Raji (cell line): ENCODE data around the gene EPS8L3.
"Not testable (repeated sequence)": the region's sequence is repeated elsewhere in the genome, so short reads cannot be mapped to it uniquely, and the experiment has no call there.

Source experiments
- POLR2A ChIP-seq: IDR thresholded peaks from 2 replicates; pipeline ENCODE4 v1.6.1; 2011; ENCODE audit warnings: low read depth, low read length, control low read depth; ENCODE audit not compliant: insufficient read depth

The EPS8L3 gene

GRCh38 chr1:109716570-109717090, 47.1 kb downstream of the EPS8L3 start:
- TF ChIP-seq POLR2A = no peak

GRCh38 chr1:109716121-109716520, 47.6 kb downstream of the EPS8L3 start:
- no peak for TF ChIP-seq POLR2A

GRCh38 chr1:109714661-109715372, 48.9 kb downstream of the EPS8L3 start:
- TF ChIP-seq POLR2A = no peak

GRCh38 chr1:109713636-109714035, 50.1 kb downstream of the EPS8L3 start:
- TF ChIP-seq POLR2A = no peak

GRCh38 chr1:109712321-109712864, 51.3 kb downstream of the EPS8L3 start:
- TF ChIP-seq POLR2A = no peak

DNA sequence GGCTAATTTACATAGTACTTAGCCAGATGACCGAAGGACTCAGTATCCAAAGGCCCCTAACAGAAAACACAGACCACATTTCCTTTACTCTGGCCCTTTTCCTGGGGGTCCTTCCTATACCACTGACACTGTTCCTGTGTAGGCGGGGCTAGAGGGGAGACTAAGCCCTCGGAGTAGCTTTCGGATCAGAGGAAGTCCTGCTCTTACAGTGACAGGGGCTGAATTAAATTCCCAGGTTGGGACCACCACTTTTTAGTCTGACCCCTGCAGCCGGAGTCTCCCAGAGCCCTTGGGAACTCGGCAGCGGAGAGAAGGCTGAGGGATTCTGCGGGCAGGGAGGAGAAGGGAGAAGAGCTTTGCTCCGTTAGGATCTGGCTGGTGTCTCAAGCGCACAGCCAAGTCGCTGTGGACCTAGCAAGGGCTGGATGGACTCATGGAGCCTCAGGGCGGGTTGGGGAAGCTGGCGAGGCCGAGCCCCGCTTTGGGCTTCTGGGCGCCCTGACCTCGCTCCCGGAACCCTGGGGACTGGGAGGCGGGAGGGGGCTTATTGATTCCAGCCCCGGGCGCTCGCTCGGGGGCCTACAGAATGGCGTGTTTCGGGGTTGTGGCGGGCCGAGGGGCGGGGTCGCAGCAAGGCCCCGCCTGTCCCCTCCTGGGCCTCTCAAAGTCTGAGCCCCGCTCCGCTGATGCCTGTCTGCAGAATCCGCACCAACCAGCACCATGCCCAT, 52.0 kb downstream of the EPS8L3 start, which contains the start of gene GSTM5:
GSTM5 (plus strand) TSS at position 659 of the 728 bp plus-strand sequence; CDS start at position 721, 62 bp downstream.
- TF ChIP-seq POLR2A = not testable (repeated sequence)

DNA sequence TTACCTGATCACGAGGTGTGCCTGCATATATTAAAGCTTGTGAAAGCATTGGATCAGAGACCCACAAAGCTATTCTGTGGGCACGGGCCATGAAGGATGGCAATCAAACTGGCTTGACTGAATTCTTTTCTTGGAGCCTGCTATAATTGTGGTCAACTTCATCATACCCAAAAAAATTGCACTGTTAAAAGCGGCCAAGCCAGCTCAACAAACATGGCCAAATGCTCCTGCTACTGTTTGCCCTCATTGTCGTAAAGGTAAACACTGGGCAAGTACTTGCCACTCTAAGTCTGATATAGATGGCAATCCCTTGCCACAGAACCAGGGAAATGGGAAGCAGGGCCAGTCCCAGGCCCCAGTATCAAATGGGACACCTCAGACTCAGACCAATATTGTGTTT, 58.3 kb downstream of the EPS8L3 start:
- no peak for TF ChIP-seq POLR2A

DNA sequence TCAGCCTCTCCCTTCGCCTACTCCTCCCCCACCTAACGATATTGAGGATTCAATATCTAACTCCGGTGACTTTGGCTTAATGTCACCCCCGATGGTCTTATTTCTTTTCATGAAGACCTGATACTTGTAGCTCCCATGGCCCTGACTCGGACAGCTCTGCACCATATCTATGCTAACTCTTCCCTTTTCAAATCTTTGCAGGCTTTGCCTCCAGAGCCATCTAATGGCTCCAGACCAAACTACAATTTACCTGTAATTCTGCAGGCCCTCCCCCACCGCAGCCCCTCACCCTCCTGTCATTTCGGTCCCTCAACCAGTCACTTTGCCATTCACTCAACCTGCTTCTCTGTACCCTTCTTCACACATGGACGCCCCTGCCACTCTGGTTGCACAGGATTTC, 59.5 kb downstream of the EPS8L3 start:
- no peak for TF ChIP-seq POLR2A
